SIG-M5 (cell line): ENCODE measurements around the gene RANBP3L.
"Not testable (repeated sequence)": the region's sequence is repeated elsewhere in the genome, so short reads cannot be mapped to it uniquely, and the experiment has no call there.

ENCODE experiments used
- DNase-seq: peaks from one replicate; lab custom pipeline; 2025; lab: John Stamatoyannopoulos, UW

Gene RANBP3L

GRCh38 chr5:36285837-36286615 lies 15.7 kb downstream of the RANBP3L start:
- DNase-seq = no peak

- DNase-seq = not testable (repeated sequence)
Measured at GRCh38 chr5:36283775-36284174, 17.9 kb downstream of the RANBP3L start.

- DNase-seq = no peak
Measured at GRCh38 chr5:36281626-36282025, 20.1 kb downstream of the RANBP3L start.

DNA sequence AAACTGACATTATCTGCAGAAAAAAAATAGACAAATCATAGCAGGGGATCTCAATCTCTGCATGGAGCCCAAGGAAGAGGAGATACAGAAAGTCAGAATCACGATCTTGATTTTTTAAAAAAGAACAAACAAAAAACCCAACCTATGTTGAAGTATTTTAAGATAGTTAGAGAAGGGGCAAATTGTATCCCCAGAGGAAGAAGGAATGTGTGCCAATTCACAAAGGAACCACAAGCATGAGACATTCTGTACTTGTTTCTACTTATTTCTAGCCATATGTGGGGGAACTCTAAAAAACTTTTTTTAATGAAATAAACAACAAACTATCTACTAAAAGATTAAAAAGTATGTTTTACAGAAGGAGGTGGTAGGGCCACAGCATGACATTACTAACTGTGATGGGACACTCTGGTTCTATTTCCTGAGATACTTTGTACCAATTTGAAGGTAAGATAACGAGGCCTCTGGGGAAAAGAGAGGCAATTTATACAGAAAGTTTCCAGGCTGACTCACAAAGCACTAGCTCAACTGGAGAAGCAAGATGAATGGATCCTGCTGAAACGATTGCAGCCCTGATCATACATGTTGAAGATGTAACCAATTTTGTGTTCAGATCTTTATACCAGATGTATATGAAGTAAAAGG lies 22.5 kb downstream of the RANBP3L start:
- no peak for DNase-seq

- DNase-seq = no peak
Measured at GRCh38 chr5:36277521-36278176, 24.1 kb downstream of the RANBP3L start.

GRCh38 chr5:36276864-36277263 lies 24.8 kb downstream of the RANBP3L start:
- no peak for DNase-seq

GRCh38 chr5:36273809-36274526 lies 27.7 kb downstream of the RANBP3L start:
- DNase-seq = no peak

DNA sequence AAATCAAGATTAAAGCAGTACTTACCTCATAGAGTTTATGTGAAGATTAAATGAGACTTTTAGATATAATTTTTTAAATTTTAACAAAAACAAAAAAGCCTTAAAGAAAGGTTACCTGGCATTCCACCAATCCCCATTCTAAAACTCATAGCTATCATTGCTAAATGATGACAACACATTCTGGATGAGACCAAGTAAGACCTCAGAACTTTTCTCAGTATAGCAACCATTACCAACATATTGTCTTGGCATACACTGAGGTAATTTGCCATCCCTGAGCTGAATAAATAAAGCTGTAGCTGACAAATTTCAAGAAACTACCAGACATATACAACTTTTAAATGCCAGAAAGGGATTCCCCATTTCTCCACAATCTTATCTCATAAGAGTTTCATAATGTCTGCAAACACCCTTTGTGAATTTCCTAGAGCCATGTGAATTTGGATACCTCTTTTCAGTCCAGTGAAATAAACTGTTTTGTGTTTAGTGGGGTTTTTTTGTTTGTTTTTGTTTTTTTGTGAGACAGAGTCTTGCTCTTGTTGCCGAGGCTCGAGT lies 29.5 kb downstream of the RANBP3L start:
- DNase-seq = no peak

DNA sequence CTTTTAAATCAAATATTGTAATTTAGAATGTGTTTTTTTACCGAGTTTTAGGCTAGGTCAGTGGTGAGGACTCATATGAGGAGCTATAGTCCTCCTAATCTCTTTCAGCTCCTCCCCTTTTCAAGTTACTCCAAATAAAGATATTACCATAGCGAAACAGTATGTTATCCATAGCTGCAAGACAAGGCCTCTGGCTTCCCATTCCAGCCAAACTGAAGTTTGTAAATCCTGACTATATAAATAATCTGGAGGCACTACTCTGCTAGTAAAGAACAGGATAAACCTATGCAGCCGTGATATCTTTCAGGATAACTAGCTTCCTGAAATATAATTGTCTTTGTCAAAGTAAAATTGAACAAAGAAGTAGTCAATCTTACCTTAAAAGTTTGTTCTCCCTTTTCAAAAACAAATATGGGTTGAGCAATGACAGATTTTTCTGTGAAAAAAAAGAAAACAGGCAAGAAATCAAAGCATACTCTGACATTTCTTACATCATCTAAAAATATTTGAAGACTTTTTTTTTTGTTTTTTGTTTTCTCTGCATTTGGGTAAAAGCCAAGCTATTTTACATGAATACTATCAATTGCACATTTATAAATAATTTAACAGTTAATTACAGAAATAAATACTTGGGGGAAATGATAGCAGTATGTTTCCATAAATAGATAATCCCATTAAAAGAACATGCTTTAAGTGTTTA lies 30.7 kb downstream of the RANBP3L start:
- DNase-seq = no peak

DNA sequence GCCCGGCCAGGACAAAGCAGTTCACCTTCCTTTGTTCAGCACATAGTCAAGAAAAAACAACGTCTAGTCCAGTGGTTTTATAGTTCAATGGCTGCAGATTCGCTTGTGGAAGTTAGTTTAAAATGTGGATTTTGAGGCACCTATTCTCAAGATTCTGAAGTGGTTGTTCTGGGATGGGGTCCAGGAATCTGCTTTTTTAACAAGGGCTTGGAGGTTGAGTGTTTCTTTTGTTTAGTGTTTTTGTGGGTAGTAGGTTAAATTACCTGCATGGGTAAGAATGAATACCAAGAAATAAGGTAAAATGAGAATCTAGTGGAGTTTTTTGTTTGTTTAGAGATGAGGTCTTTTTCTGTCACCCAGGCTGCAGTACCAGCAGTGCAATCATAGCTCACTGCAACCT lies 31.5 kb downstream of the RANBP3L start:
- no peak for DNase-seq

DNA sequence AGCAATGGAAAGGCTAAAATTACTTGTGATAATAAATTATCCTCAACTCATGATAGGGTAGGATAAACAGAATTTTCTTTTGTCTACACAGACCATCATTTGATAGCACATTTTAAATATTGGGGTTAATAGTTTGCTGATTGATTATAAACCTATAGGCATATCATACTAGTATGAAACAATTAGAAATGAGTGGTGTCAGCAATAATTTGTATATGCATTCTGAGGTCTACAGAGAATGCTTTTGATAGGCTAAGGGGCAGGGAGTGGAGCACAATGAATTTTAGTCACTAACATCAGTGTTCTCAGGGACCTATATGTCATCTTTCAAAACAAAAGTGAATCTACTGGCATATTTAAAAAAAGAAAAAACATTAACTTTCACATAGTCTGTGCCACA lies 32.2 kb downstream of the RANBP3L start:
- DNase-seq = no peak

DNA sequence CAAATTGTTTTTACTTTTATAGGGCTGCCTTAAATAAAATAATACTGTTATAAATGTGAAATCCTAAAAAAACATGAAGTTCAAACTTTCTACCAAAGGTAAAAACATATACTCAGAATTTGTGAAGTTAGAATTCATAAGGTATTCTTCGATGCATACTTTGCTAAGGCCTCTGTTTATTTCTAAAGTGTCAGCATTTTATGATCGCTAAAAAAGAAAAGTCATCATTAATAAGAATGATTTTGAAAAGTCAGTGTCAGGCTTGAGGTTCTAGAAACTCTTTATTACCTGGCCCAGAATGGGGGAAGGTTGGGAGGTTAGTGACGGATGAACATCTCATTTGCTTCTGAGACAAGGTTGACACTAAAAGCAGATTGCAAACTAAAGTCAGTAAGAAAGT lies 33.8 kb downstream of the RANBP3L start:
- no peak for DNase-seq

DNA sequence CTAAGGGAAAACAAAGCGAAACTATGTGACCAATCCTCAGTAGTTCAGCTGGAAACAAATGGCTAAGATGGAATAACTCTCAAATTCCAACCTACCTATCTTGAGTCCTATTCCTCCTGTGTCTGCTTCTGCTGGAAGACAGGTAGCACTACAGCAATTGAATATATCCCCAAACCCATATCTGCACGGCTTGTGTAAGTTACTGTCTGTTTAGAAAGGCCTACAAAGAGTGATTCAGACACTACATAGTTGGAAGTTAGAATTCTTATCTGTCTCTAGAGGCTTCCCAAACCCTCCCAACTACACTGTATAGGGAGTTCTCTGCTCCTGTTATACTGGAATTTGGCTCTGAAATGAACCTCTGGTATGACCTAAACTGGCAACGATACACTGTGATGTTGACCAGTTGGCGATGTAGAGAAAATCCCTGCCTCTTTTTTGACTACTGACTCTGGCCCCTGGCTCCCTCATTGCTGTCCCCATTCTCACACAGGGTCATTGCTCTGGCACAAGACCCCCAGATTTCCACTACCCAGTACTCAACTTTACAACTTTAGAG lies 37.4 kb downstream of the RANBP3L start:
- DNase-seq = no peak

DNA sequence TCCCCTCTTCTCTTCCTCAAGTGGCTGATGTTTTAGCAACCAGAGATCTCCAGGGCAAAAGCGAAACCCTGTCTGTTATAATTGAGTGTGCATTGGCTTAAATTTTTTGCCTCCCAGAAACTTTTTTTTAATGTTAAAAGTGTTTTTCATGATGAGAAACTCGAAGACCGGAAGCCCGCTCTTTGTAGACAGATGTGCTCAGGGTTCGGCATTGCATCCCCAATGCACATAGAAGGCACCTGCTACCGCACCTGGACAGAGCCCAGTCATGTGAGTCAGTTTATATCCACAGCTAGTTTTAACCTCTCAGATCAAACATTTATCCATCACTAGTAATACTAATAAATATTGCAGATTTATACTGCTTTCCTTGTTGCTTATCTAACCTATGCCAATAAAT lies 40.5 kb downstream of the RANBP3L start:
- DNase-seq = no peak

DNA sequence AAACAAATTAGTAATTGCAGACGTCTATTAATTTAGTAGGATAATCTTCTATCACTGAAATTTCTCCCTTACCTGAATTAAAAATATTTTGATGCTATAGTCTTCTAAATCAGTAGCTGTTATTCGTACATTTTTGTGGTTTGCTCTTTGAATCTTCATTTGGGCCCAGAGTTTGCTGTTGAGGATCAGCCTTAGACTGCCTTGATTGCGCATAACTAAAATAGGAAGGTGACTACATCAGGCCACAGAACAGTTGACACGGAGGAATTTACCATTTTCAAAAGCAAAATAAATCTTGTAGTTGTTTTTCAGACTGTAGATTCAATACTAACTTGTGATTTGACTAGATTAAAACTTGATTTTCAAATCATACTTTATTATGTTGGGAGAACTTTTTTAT lies 48.1 kb downstream of the RANBP3L start:
- DNase-seq = no peak

GRCh38 chr5:36252722-36253365 lies 48.9 kb downstream of the RANBP3L start:
- no peak for DNase-seq

DNA sequence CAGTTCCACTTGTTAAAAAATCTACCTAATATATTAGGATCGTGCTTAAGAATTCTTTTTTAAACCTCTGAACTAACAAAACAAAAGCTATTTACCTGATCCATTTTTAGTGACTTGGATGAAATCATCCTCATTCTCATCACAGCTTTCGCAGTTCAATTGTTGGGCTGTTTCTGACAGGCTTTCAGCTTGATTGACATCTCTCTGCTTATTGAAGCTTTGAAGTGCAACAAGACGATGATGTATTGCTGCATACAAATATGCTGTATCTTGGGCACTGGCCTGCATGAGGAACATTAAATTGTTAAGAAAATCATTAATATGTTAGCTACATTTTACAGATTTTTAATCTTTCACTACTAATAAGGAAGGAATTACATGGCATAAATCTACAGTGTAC lies 50.5 kb downstream of the RANBP3L start:
- DNase-seq = no peak

DNA sequence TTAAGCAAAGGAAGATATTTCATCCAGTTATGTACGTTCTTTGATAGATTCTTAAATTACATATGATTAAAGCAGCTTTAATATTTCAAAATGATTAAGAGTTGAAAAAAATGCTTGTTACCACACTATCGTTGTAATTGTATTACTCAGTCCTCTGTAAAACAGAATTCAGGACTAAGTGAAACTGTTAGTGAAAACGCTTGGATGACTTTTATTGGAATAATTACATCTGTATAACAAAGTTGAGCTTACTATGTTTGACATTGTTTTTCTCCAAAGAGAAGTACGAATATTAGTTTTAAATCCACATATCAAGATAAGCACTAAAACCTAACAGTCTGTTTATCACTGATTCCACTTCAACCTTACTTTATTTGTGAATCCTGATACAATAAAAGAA lies 51.3 kb downstream of the RANBP3L start:
- DNase-seq = no peak

- no peak for DNase-seq
Measured at GRCh38 chr5:36246036-36246800, 55.5 kb downstream of the RANBP3L start.

DNA sequence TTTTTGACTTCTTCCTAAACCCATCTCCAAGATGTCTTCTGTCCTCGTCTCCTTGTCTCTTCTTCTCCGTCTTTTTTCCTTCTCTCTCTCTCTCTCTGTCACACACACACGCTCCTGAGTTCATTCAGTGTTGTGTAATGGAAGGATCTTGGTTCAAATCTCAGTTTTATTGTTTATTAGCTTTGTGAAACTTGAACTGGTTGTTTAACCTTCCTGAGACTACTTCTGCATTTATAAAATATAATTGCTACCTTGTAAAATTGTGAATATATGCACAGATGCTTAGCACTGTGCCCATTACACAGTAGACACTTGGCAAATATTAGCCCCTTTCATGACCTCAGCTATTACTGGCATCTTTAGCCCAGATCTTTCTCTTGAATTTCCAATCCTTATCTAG lies 57.6 kb downstream of the RANBP3L start:
- DNase-seq = no peak
